Glomerular visceral epithelial cell (primary cell): Measurements from ENCODE around the gene MAF.

Source experiments
- DNase-seq: peaks from one replicate; pipeline ENCODE4 v3.0.0-alpha.2; 2016; ENCODE audit errors: extremely low spot score

MAF gene

DNA sequence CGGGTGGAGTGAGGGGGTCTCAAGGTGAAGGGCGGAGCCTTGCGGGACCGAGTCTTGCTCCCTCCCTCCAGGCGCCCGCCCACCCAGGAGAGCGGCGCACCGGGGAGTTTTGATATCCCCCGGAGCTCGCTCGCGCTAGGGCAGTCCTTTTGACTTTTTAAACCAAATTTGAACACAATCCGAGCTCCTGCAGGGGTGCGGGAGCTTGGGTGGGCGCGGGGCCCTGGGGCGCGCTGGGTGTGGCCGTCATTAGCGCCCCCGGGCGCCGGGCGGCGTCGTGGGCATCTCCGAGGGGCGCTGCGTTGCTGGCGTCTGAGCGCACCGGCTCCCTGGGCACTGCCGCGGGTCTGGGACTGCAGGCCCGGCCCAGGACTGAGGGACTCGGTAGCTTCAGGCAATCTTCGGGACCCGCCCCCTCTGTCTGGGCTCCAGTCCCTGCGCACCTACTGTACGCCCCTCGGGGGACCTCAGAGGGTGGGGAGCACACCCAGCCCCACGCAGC is 10.9 kb downstream of the MAF start:
- DNase-seq, result no peak

DNA sequence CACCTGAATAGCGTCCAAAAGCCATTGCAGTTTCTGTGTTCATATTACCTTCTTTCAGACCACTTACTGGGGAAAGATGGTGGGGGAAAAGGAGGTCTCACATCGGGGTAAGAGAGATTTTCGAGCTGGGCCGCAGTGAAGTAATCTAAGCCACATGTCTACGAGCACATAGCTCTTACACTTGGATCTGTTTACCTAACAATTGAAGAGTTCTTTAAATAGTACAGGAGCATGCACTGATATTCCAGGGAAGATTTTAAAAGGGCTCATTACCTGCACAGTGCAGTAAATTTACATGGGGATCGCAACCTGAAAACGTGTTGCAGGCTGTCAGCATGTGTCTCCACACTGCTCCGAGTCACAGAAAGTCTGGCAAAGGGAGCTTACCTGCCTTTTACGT is 12.6 kb downstream of the MAF start:
- DNase-seq, result no peak

DNA sequence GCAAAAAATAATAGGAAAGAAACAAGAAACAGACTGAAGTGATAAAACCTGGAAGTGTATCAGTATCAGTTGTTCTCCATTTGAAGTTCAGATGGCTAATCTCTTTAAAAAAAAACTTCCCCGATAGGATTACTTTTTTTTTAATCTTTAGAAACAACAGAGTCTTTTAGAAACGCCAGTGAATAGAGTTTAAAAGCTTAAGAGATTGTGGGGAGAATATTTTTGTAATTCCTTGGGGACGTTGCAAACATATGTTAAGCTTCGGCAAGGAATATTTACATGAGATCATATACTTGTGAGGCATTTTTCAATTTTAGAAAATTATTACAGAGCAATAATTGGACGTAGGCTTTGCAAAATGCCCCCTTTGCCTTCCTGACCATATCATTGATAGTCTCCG is 13.2 kb downstream of the MAF start:
- DNase-seq, result no peak

DNA sequence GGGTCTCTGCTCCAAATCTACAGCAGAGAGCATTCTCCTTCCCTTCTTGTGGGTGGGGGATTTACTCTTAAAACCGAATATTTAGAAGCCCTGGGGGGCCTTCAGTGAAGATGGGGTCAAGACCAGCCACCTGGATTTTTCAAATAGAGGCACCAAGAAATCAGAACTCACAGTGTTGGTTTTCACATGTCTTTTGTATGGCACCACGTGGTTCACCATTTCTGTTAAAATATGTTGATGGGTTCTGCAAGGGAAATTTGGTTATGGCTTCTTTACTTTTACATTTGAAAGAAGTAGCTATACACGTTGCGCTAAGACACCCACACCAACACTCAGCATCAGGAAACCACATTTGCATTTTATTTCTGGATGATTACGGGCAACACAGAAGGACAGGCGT is 17.7 kb downstream of the MAF start:
- no peak for DNase-seq

DNA sequence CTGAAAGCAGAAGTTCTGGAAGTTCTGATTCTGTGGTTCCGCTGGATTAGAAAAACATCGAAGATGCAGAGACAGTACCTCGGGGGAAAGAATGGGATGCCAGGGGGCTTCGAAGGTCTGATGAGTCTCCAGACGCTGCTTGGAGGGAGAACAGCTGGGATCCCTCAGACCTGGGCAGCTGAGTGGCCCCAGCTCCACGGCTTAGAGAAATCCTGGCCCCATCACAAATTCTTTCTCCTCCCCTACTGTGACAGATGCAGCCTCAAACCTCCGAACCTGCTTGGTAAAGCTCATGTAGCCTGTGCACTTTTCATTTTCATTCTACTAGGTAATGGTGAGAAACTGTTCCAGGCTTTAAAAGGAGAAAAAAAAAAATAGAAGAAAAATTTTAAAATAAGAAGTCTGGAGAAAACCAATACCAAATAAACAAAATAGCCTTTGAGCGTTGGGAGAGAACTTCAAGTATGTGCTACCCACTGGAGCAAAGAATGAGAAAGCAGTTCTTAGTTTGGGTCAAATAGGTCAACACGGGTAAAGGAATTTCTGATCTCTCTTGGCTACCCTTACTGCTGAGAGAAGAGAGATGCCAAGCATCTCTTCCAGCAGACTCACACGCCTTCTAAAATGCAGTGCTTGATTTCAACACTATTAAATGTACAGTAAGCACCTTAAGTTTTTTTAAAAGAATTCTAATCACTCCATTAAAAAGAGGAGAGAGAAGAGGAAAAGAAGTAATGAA is 19.9 kb downstream of the MAF start:
- no peak for DNase-seq

DNA sequence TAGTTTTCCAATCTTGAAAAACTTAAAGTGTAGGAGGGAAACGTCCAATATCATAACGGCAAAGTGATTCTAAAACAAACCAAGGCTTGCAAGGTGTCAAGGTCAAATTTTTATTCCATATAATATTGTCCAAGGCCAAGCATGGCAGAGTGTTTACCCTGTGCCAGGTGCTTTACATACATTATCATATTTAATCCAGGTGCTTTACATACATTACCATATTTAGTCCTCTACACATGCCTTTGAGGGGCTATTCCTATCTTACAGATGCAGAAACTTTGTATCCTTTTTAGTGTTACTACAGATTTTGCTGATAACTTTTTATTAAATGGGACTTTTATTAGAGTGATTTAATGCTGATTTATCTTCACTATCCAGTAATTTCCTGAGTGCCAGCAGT is 23.9 kb downstream of the MAF start:
- no peak for DNase-seq

DNA sequence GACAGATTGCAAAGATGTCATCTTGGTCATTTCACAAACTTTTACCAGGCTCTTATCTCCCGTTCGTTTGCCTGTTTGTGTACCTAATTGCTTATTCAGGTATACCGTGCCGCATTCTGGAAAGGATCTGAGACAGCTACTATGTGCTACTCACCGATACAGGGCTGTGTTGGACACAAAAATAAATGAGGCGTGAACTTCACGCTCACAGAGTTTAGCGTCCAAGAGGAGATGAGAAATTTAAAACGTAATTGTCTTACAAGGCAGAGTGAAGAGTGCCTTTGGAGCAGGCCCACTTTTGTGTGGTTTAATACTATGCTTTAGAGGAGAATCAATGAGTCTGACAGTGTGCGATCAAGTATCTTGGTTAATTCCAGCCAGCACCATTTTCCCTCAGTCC is 26.7 kb downstream of the MAF start:
- DNase-seq, result no peak

DNA sequence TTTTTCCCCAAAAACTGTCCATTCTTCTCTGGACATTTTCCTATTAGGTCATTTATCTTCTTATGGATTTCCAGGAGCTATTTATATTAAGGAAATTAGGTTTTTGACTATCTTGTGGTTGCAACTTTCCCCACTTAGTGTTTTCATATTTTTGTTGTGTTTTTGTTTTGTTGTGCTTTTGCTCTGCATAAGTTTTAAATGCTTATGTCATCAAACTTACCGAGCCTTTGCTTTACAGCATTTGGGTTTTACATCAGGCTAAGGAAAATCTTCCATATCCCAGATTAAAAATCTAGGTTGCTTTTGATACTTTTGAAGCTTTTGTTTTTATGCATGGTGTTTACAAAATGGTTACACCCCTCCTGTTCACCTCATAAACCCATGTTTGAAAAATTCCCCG is 27.5 kb downstream of the MAF start:
- DNase-seq, result no peak

DNA sequence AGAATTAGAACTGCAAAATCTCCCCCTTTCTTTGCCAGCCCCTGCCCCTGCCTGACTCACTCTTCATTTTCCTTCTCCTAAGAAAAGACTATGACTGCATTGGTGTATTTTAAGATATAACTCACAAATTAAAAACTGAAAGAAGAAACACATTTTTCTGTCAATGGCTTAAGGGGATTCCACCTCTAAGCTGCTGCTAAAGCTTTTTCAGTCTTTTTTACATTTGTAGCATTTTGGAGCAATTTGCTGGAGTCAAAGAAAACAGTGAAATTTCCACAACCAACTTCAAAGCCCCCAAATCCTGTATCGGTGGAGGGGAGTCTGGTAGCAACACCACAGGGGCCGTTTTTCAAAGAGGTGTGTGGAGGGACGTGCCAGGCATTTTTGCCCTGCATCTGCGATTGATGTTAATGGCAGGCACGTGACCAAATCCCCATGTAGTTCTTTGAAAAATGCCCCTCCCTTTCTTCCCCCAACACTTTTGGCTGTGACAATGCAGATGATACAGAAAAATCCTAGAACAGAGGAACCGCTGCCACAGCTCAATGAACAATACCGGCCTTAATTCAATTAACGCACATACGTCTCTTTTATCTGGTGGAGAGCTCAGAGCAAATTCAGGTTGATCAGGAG is 28.5 kb downstream of the MAF start:
- DNase-seq, result no peak

DNA sequence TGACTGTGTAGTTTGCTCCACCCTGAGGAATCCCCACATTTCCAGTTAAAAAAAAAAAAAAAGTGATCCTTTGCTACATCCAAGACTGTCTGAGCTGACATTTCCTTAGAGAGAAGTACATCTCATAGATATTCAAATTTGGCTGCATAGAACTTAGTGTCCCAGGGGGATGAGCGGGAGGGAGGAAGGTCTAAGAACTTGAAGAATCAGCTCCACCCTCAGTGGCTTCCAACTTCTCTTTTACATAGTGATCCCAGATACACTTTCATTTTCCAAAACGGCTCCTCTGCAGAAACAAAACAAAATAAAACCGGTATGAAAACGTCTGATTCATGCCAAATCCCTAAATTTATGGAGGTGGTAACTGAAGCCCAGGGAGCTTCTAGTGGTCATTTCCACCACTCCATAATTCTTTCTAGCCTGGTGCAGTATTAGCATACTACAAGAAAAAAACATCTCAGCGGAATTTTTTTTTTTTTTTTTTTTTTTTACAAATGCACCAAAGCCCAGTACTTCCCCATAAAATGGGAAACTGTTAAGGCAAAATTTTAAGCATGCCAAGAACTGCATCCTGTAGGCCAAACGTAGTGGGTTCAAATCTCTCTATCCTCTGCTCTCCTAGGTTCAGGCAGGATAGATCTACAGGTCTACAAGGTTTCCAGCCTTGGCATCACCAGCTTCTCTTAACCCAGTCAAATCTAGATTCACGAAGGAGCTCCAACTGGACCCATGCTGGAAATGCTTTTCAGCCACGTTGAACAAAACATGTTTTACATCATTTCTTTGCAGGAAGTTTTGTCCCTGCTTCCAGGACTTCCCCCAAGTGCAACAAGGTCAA is 29.3 kb downstream of the MAF start:
- no peak for DNase-seq

DNA sequence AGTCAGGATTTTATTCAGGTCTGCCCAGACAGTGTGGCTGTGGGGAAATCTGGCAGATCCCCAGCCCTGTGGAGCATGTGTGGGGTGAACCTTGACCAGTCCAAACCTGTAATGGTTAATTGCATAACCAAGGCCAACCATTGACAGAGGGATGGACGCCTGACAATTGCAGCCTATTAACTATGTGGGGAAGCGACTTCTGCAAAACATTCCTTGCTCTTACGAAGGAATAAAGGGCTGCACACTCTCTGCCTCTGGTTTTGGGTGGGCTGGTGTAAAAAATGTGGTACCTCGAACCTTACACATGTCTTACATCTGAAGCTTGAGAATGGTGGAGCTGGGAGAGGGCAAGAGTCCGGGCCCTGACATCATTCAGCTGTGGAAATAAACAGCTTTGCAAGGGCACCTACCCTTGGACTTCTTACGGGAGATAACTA is 35.8 kb downstream of the MAF start:
- DNase-seq, result no peak

DNA sequence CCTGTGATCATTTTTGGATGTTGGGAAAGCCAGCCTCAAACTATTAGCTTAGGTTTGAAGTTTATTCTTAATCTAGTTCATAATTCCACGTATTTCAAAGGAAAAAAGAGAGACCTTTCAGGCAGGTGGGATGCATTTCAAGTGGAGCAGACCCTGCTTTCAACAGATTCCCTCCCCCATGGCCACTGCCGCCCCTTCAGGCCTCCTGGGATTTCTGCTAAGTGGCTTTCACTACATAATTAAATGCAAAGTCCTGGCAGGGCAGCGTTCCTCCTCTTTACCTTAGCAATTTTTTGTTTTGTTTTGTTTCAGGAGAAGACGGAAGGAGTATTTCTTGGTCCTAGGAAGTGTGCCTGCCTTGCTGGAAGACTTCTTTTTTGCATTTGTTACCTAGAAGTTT is 36.6 kb downstream of the MAF start:
- DNase-seq, result no peak

DNA sequence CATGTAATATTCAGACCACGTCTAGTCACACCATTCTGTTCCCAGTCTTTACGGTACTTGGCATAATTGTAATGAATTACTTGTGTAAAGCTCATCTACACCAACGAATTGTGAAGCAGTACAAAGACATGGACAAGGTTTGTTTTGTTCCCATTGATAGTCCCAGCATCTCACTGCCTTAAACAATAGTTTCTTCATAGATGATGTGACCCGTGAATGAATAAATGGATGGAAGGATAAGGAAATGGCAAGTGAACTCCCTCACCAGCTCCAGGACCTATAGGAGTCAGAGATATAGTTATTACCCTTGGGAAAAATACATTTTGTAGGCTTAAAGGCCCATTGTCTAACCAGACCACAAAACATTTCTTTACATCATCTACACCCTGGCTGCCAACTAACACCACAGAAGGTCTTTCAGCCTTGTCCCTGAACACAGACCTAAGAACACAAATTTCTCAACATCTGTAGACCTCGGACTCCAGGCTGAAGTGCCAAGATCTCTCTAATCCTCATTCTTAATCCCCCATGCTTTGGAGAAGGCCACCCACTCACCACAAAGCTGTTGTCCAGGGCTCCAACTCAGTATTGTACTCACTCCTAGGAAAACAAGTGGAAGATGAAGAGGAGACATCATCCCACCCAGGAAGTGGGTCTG is 38.2 kb downstream of the MAF start:
- DNase-seq, result no peak

DNA sequence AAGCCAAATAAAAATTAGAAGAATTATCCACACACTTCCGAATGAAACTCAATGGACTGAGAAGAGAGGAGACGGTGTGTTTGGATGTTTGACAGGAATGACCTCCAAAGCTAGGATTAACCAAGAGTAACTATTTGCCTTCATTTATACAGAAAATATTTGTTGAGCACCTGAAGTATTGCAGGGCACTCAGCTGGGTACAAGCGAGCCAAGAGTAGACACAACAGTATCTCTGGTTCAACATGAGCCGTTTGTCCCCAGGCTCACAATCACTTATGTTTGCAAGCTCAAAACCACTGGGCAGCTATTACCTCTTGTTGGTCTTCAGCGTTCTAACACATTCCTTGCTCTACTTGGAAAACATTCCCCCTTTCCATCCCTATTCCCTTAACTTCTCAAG is 38.8 kb downstream of the MAF start:
- no peak for DNase-seq

DNA sequence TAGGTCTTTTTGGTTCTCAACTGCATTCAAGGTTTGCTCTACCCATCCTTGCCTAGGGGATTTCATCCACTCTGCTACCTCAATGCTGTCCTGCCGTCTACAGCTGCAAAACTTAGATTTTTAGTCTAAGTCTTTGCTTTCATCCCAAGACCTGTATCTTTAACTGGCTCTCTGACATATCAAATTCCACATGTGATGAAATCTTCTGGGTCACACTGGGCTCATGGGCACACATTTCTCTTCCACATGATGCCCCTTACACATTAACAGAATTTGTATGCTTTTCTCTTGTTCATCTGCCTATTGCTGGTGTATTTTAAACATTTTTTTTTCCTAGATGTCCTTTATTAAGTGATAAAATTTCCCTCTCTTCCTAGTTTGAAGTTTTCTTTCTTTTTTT is 39.6 kb downstream of the MAF start:
- DNase-seq, result no peak

DNA sequence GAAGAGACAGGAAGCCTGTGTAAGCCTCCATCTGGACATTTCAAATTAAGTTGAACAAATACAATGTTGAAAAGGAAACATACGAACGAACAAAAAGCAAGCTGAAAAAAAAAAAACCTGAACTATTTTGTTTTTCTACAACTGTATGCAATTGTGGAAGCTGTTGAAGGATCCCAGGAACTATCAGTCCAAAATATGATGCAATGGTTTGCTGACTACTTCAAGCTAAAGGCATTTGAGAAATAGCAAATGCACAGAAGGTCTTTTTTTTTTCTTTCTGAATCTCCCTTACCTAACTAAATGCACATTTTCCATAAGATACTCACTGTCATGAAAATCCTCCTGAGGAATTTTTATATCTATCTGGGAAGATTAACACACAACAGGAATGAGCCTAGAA is 40.2 kb downstream of the MAF start:
- no peak for DNase-seq

DNA sequence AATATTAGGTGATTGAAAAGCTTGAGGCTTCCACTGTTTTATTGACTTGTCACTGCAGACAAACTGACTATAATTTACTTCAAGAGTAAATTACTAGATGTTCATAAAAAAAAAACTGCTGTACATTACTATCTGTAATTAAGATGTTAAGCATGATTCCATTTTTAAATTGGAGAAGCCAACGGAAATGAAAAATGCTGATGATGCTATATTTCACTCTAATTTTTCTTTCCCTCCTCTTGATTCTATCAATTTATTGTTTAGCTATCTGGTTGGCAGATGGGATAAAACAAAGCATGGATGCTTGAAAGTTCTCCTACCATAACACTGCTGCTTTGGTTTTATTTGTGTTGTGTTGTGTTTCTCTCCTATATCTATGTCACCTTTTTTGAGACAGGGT is 41.0 kb downstream of the MAF start:
- no peak for DNase-seq

DNA sequence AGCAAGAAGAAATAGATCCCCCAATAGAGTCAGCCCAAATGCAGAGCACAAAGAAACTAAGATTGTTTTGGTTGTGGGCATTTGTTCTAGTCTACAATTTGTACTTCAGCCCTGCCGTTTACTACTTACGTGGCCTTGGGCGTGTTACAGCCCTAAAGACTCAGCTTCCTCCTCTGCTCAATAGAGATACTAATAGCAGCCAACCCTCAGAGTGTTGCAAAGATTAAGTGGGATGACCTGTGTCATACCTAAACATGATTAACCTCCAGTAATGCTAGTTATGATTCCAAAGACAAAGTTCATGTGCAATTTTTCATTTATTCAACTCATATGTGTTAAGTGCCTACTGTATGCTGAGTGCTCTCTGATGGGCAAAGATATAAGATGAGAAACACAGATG is 43.1 kb downstream of the MAF start:
- no peak for DNase-seq

DNA sequence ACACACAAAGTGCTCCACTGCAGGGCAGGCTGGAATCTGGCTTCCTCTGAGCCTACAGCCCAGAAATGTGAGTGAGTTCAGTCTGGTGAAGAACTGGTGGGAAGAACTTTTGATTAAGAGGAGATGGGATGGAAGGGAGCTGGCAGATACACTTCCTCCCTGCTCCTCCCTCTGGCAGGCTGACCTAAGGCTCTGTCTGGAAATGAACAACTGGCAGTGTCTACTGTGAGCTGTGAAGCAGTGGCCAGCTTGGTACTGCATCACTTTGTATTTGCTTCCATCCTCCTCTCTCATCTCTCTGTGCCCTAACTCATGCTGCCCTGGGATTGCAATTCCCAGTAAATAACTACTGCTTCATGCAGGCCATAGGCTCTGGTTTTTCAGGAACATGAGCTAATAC is 45.6 kb downstream of the MAF start:
- no peak for DNase-seq

DNA sequence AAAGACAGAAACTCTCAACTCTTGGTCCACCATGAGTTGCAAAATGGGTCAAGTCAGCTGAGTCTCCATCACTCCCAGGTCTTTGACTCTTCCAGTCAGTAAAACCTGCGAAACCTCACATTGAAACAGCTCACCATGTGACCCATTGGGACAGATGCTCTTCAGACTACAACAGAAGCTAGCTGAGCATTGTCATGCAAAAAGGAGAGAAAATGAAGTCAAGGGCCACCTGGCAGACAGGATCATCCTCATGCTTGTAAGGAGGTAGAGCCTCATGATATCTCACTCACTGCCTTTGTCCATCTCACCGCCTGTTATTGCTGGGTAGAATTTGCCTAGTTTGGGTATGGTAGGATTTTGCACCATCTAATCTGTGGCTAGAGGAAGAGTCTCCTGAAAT is 50.2 kb downstream of the MAF start:
- no peak for DNase-seq

DNA sequence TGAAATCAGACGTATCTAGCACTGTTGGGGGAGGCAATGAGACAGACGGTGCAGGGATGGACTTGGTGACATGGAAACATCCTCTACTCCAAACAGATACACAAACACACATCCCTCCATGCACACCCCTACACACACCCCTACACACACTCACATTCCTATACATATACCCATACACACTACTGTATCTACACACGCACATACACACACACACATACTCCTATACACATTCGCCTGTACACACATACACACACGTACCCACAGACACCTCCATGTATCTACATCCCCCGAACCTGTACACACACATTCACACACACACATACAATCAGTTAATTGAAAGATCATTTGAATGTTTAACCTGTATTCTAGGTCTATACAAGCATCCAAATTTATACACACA is 53.5 kb downstream of the MAF start:
- no peak for DNase-seq
